Calu3 (cell line): ENCODE measurements around the gene PHACTR4. TPM values are rescaled to one million over a fixed set of nuclear protein-coding genes. Genes with fewer than 3 reads are reported as not detected.

ENCODE experiments used
- BruUV-seq: library from RNA; stranded (reverse); fragments of 400-500 nt; replicated peaks from 2 replicates; lab custom pipeline; 2021; lab: Mats Ljungman, UMichigan
- CTCF ChIA-PET: fragments of 300-600 bp; sonication (Branson Sonifier 250); formaldehyde crosslinking; loops from one replicate; lab custom pipeline; 2022; ENCODE audit warnings: antibody characterized with exemption; lab: Charles Lee
- DNase-seq: peaks from one replicate; pipeline ENCODE4 v3.0.0; 2022
- H3K27ac Mint-ChIP-seq: one replicate; pipeline ENCODE4 v1.8.0; 2022; ENCODE audit warnings: mixed read lengths; ENCODE audit not compliant: unreplicated experiment
- H3K27me3 Mint-ChIP-seq: one replicate; pipeline ENCODE4 v1.8.0; 2022; ENCODE audit warnings: mixed read lengths; ENCODE audit not compliant: unreplicated experiment
- H3K36me3 Mint-ChIP-seq: one replicate; pipeline ENCODE4 v1.8.0; 2022; ENCODE audit warnings: mild to moderate bottlenecking, moderate library complexity, mixed read lengths; ENCODE audit not compliant: insufficient read depth, unreplicated experiment
- H3K4me1 Mint-ChIP-seq: one replicate; pipeline ENCODE4 v1.8.0; 2022; ENCODE audit warnings: mild to moderate bottlenecking, low read depth, mixed read lengths; ENCODE audit not compliant: unreplicated experiment
- H3K4me3 Mint-ChIP-seq: one replicate; pipeline ENCODE4 v1.8.0; 2022; ENCODE audit warnings: mild to moderate bottlenecking, low read depth, moderate library complexity, mixed read lengths; ENCODE audit not compliant: unreplicated experiment
- H3K9me3 Mint-ChIP-seq: one replicate; pipeline ENCODE4 v1.8.0; 2022; ENCODE audit warnings: low read depth, mixed read lengths; ENCODE audit not compliant: unreplicated experiment
- CTCF ChIP-seq: fragments of 200-600 bp; IDR thresholded peaks from one replicate; pipeline ENCODE4 v1.8.0; 2022; ENCODE audit warnings: antibody characterized with exemption; ENCODE audit not compliant: unreplicated experiment
- intact Hi-C: fragments of 100-400 bp; cut with micrococcal nuclease; formaldehyde crosslinking; loops from one replicate; pipeline ENCODE4 v1.10.0; 2022; ENCODE audit not compliant: unreplicated experiment
- total RNA-seq: library from RNA; stranded (reverse); gene quantifications from 2 replicates; pipeline ENCODE4 v1.2.3, GENCODE V29; 2022

The PHACTR4 gene
- total RNA-seq, 1 experiment from 2014 or later, result 58.7 TPM

GRCh38 chr1:28545246-28545628, 175.7 kb downstream of the PHACTR4 start:
- Mint-ChIP-seq H3K36me3 (peaks cover 6% of the 10 kb centered on the region), H3K27me3 (no peaks in the 10 kb centered on the region), H3K4me1 (no peaks in the 10 kb centered on the region), H3K9me3 (no peaks in the 10 kb centered on the region), H3K4me3 (no peak overlapping the region), H3K27ac (no peak overlapping the region)
- TF ChIP-seq CTCF, result no peak
- no TSS peak for BruUV-seq
- DNase-seq, result no peak
- intact Hi-C loops, result no loop called here
- CTCF ChIA-PET, result no interaction called here

- intact Hi-C loops, result no loop called here
- peaks cover 11% of the 10 kb centered on the region for H3K36me3 Mint-ChIP-seq
- H3K4me1 Mint-ChIP-seq, result no peaks in the 10 kb centered on the region
- H3K9me3 Mint-ChIP-seq, result no peaks in the 10 kb centered on the region
- H3K4me3 Mint-ChIP-seq, result no peak overlapping the region
- no peak for DNase-seq
- H3K27ac Mint-ChIP-seq, result no peak overlapping the region
- no peaks in the 10 kb centered on the region for H3K27me3 Mint-ChIP-seq
- CTCF ChIA-PET, result no interaction called here
- no TSS peak for BruUV-seq
- TF ChIP-seq CTCF, result no peak
Observed at GRCh38 chr1:28548318-28548717, 178.8 kb downstream of the PHACTR4 start.

Other genes starting within 250 kb of the PHACTR4 start
- 2.4 and 2.5 TPM in 2 replicates for gene PTAFR, start 193.1 kb upstream of the PHACTR4 start, total RNA-seq
- gene DNAJC8, start 136.7 kb upstream of the PHACTR4 start, total RNA-seq, result 57.6 and 58.3 TPM in 2 replicates
- 112 and 125 TPM in 2 replicates for gene ATP5IF1, start 133.6 kb upstream of the PHACTR4 start, total RNA-seq
- 12.4 and 13.0 TPM in 2 replicates for gene SESN2, start 110.2 kb upstream of the PHACTR4 start, total RNA-seq
- gene MED18, start 40.7 kb upstream of the PHACTR4 start, total RNA-seq, result 17.4 and 18.8 TPM in 2 replicates
- 95.3 and 95.9 TPM in 2 replicates for gene RCC1, start 136.3 kb downstream of the PHACTR4 start, total RNA-seq
- 29.9 and 40.4 TPM in 2 replicates for gene TRNAU1AP, start 183.3 kb downstream of the PHACTR4 start, total RNA-seq
- 1.1 and 1.3 TPM in 2 replicates for gene RAB42, start 222.5 kb downstream of the PHACTR4 start, total RNA-seq